Astrocyte (in vitro differentiated cells and primary cell): ENCODE data around the gene CBLIF. TPM values are rescaled to one million over a fixed set of nuclear protein-coding genes. Genes with fewer than 3 reads are reported as not detected.
"Not testable (repeated sequence)": the region's sequence is repeated elsewhere in the genome, so short reads cannot be mapped to it uniquely, and the experiment has no call there.

Experiments used
- DNase-seq: peaks from one replicate; pipeline ENCODE4 v3.0.0-alpha.2; 2010; ENCODE audit warnings: low read depth
- FAIRE-seq: peaks from 2 replicates; lab custom pipeline; 2011; peaks lifted over from hg19 to GRCh38; lab: Jason Lieb, UNC
- H2AFZ ChIP-seq: 2 replicates; pipeline ENCODE4 v1.6.0; 2012; ENCODE audit warnings: low read depth, low read length, inconsistent platforms
- H3K27ac ChIP-seq: 2 replicates; pipeline ENCODE4 v1.5.1; 2011; ENCODE audit warnings: low read depth, low read length, inconsistent platforms
- H3K27me3 ChIP-seq: 2 replicates; pipeline ENCODE4 v1.6.0; 2011; ENCODE audit warnings: low read length, inconsistent platforms; ENCODE audit not compliant: insufficient read depth
- H3K36me3 ChIP-seq: 2 replicates; pipeline ENCODE4 v1.5.1; 2011; ENCODE audit warnings: low read length, inconsistent platforms; ENCODE audit not compliant: insufficient read depth
- H3K4me1 ChIP-seq: 2 replicates; pipeline ENCODE4 v1.5.1; 2011; ENCODE audit warnings: low read length, inconsistent platforms; ENCODE audit not compliant: insufficient read depth
- H3K4me2 ChIP-seq: 2 replicates; pipeline ENCODE4 v1.6.0; 2012; ENCODE audit warnings: low read length, inconsistent platforms
- H3K4me3 ChIP-seq: 2 replicates; pipeline ENCODE4 v1.5.1; 2011; ENCODE audit warnings: low read depth, mild to moderate bottlenecking, low read length, inconsistent platforms; ENCODE audit not compliant: insufficient read depth
- H3K79me2 ChIP-seq: 2 replicates; pipeline ENCODE4 v1.6.0; 2012; ENCODE audit warnings: mild to moderate bottlenecking, low read length, inconsistent platforms; ENCODE audit not compliant: insufficient read depth
- H3K9ac ChIP-seq: 2 replicates; pipeline ENCODE4 v1.6.0; 2012; ENCODE audit warnings: mild to moderate bottlenecking, low read length, inconsistent platforms
- H3K9me3 ChIP-seq: 2 replicates; pipeline ENCODE4 v1.5.1; 2012; ENCODE audit warnings: low read depth, mild to moderate bottlenecking, low read length, inconsistent platforms; ENCODE audit not compliant: insufficient read depth
- H4K20me1 ChIP-seq: 2 replicates; pipeline ENCODE4 v1.6.0; 2012; ENCODE audit warnings: low read length, inconsistent platforms; ENCODE audit not compliant: insufficient read depth
- H3K27ac Mint-ChIP-seq: one replicate; pipeline ENCODE4 v1.8.0; 2021; ENCODE audit warnings: mild to moderate bottlenecking, mixed read lengths; ENCODE audit not compliant: unreplicated experiment
- H3K27me3 Mint-ChIP-seq: one replicate; pipeline ENCODE4 v1.8.0; 2021; ENCODE audit warnings: low read depth, mixed read lengths; ENCODE audit not compliant: unreplicated experiment
- H3K36me3 Mint-ChIP-seq: one replicate; pipeline ENCODE4 v1.8.0; 2021; ENCODE audit warnings: low read depth, mixed read lengths; ENCODE audit not compliant: unreplicated experiment
- H3K4me1 Mint-ChIP-seq: one replicate; pipeline ENCODE4 v1.8.0; 2021; ENCODE audit warnings: low read depth, mixed read lengths; ENCODE audit not compliant: unreplicated experiment
- H3K4me3 Mint-ChIP-seq: one replicate; pipeline ENCODE4 v1.8.0; 2021; ENCODE audit warnings: mild to moderate bottlenecking, moderate library complexity, mixed read lengths; ENCODE audit not compliant: unreplicated experiment
- H3K9me3 Mint-ChIP-seq: one replicate; pipeline ENCODE4 v1.8.0; 2021; ENCODE audit warnings: mild to moderate bottlenecking, mixed read lengths; ENCODE audit not compliant: unreplicated experiment
- EZH2 ChIP-seq: IDR thresholded peaks from 2 replicates; pipeline ENCODE4 v1.6.1; 2012; ENCODE audit warnings: mild to moderate bottlenecking, low read length, inconsistent platforms; ENCODE audit not compliant: insufficient read depth
- total RNA-seq: library from RNA; stranded (reverse); gene quantifications from 2 replicates; pipeline ENCODE4 v1.2.1, GENCODE V29; 2021
- TF ChIP-seq, protein P1 (sequence below): IDR thresholded peaks from 2 replicates; pipeline ENCODE4 v1.5.1; 2011; ENCODE audit warnings: low read depth, mild to moderate bottlenecking, inconsistent platforms, low read length, moderate library complexity; ENCODE audit not compliant: insufficient read depth

Gene CBLIF
- total RNA-seq, 1 donor from 2014 or later = not detected

DNA sequence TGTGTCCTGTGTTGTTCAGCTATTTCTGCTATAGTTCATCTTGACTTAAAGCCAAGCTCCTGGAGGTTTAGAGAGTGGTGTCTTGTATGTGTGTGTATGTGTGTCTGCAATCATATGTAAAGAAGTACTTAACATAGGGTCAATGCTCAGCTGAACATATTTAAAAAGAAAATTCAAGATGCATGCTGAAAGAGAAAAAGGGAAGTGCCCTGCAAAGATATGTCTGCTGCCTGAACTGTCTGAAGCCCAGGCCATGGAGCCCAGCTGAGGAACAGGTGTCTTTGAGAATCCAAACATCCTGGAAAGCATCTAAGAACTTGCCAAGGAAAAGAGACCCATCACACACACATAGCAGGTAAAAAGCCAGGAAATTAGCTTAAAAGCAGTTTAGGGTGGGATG is 14.4 kb upstream of the CBLIF start:
- Histone ChIP-seq H3K4me1 (peaks cover 9% of the 10 kb centered on the region), H4K20me1 (no peaks in the 10 kb centered on the region), H3K4me3 (no peak overlapping the region), H3K4me2 (no peak overlapping the region), H3K79me2 (no peaks in the 10 kb centered on the region), H3K36me3 (no peaks in the 10 kb centered on the region), H3K9ac (no peak overlapping the region), H2AFZ (no peak overlapping the region), H3K27me3 (no peaks in the 10 kb centered on the region), H3K9me3 (no peaks in the 10 kb centered on the region), H3K27ac (no peak overlapping the region)
- TF ChIP-seq EZH2 = no peak
- TF ChIP-seq, protein P1, sequence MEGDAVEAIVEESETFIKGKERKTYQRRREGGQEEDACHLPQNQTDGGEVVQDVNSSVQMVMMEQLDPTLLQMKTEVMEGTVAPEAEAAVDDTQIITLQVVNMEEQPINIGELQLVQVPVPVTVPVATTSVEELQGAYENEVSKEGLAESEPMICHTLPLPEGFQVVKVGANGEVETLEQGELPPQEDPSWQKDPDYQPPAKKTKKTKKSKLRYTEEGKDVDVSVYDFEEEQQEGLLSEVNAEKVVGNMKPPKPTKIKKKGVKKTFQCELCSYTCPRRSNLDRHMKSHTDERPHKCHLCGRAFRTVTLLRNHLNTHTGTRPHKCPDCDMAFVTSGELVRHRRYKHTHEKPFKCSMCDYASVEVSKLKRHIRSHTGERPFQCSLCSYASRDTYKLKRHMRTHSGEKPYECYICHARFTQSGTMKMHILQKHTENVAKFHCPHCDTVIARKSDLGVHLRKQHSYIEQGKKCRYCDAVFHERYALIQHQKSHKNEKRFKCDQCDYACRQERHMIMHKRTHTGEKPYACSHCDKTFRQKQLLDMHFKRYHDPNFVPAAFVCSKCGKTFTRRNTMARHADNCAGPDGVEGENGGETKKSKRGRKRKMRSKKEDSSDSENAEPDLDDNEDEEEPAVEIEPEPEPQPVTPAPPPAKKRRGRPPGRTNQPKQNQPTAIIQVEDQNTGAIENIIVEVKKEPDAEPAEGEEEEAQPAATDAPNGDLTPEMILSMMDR = no peak
- H3K27ac Mint-ChIP-seq = no peak overlapping the region
- H3K9me3 Mint-ChIP-seq = no peaks in the 10 kb centered on the region
- H3K4me3 Mint-ChIP-seq = no peak overlapping the region
- peaks cover 13% of the 10 kb centered on the region for H3K4me1 Mint-ChIP-seq
- FAIRE-seq = no peak
- DNase-seq = no peak
- no peaks in the 10 kb centered on the region for H3K36me3 Mint-ChIP-seq
- no peaks in the 10 kb centered on the region for H3K27me3 Mint-ChIP-seq

DNA sequence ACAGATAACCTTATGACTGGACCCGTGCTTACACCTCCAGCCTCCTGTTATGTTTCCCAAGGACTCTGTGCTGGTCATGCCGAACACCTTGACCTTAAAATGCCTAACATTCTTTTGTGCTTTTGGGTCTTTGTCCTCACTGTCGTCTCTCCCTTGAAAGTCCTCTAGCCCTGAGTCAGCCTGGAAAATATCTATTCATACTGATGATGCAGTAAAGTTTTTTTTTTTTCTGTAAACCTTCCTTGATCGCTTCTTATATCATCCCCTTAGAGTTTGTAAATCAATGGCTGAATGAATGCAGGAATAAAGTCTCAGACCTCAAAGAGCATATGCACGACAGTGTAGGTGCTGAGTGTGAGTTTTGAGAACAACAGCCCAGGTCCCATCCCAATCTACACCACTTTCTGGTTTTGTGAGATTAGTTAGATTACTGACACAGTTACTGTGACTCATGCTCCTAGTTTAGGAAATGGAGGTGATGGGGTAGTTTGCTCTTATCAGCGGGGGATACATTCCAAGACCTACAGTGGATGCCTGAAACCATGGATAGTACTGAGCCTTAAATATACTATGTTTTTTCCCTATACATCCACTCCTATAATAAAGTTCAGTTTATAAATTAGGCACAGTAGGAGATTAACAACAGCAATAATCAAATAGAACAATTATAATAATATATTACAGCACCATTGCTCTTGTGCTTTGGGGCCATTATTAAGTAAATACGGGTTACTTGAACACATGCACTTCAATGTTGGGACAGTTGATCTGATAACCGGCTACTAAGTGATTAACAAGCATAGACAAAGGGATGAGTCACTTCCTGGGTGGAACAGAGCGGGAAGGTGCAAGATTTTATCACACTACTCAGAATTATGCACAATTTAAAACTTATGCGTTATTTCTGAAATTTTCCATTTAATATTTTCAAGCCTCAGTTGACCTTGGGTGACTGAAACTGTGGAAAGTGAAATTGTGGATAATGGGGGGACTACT is 12.4 kb upstream of the CBLIF start:
- TF ChIP-seq EZH2 = no peak
- TF ChIP-seq, protein P1 = no peak
- H3K4me3 Mint-ChIP-seq = no peak overlapping the region
- Histone ChIP-seq H3K27me3 (no peaks in the 10 kb centered on the region), H4K20me1 (no peaks in the 10 kb centered on the region), H3K79me2 (no peaks in the 10 kb centered on the region), H2AFZ (no peak overlapping the region), H3K4me2 (peak overlapping the region; percentile 62), H3K36me3 (no peaks in the 10 kb centered on the region), H3K4me3 (no peak overlapping the region), H3K4me1 (peaks cover 9% of the 10 kb centered on the region), H3K9ac (no peak overlapping the region), H3K9me3 (no peaks in the 10 kb centered on the region), H3K27ac (peak overlapping the region; percentile 22)
- H3K36me3 Mint-ChIP-seq = no peaks in the 10 kb centered on the region
- no peaks in the 10 kb centered on the region for H3K9me3 Mint-ChIP-seq
- DNase-seq (peak; percentile 33), FAIRE-seq (no peak)
- H3K4me1 Mint-ChIP-seq = peaks cover 13% of the 10 kb centered on the region
- H3K27me3 Mint-ChIP-seq = no peaks in the 10 kb centered on the region
- peak overlapping the region; percentile 72 for H3K27ac Mint-ChIP-seq

DNA sequence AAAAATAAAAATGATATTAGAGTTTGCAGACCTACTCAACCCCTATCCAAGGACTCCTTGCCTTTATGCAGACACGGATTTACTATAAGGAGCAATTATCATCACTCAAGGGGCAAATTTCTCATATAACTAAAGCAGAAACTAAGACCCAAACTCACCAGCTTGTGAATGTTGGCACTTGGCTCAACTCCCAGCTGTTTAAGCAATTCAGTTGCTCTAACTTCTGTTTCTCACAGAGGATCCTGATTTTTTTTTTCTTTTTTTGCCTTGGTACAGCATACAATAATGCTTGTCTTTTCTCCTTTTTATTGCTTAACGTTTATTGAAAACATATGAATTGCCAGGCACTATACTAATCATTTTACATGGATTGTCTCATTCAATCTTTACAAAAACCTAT is 9.6 kb upstream of the CBLIF start:
- no peak overlapping the region for H3K9ac ChIP-seq
- no peak for DNase-seq
- no peaks in the 10 kb centered on the region for H3K36me3 Mint-ChIP-seq
- no peak overlapping the region for H3K4me3 Mint-ChIP-seq
- no peak overlapping the region for H3K27ac Mint-ChIP-seq
- no peaks in the 10 kb centered on the region for H3K9me3 ChIP-seq
- no peak overlapping the region for H3K4me3 ChIP-seq
- no peaks in the 10 kb centered on the region for H3K79me2 ChIP-seq
- no peaks in the 10 kb centered on the region for H3K36me3 ChIP-seq
- TF ChIP-seq EZH2 = no peak
- TF ChIP-seq, protein P1 = no peak
- peaks cover 13% of the 10 kb centered on the region for H3K4me1 Mint-ChIP-seq
- H3K27me3 Mint-ChIP-seq = no peaks in the 10 kb centered on the region
- H3K4me2 ChIP-seq = no peak overlapping the region
- H3K27me3 ChIP-seq = no peaks in the 10 kb centered on the region
- H3K9me3 Mint-ChIP-seq = no peaks in the 10 kb centered on the region
- H3K4me1 ChIP-seq = peaks cover 9% of the 10 kb centered on the region
- H3K27ac ChIP-seq = no peak overlapping the region
- no peaks in the 10 kb centered on the region for H4K20me1 ChIP-seq
- FAIRE-seq = no peak
- H2AFZ ChIP-seq = no peak overlapping the region

DNA sequence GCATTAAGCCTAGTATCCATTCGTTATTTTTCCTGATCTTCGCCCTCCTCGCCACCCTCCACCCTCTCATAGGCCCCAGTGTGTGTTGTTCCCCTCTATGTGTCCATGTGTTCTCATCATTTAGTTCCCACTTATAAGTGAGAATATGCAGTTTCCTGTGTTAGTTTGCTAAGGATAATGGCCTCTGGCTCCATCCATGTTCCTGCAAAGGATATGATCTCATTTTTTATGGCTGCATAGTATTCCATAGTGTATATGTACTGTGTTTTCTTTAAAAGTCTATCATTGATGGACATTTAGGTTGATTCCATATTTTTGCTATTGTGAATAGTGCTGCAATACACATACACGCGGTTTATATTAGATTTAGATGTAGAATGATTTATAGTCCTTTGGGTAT is 6.1 kb upstream of the CBLIF start:
- FAIRE-seq, H3K27me3 ChIP-seq, H3K27ac Mint-ChIP-seq, H3K27me3 Mint-ChIP-seq, H3K9me3 Mint-ChIP-seq, H2AFZ ChIP-seq, H4K20me1 ChIP-seq, H3K4me1 Mint-ChIP-seq, H3K9me3 ChIP-seq, H3K36me3 ChIP-seq, DNase-seq, H3K4me2 ChIP-seq, H3K9ac ChIP-seq, H3K4me1 ChIP-seq, H3K4me3 ChIP-seq, H3K36me3 Mint-ChIP-seq, H3K27ac ChIP-seq, H3K4me3 Mint-ChIP-seq, H3K79me2 ChIP-seq: not testable (repeated sequence)
